T follicular helper cell (primary cell): Measurements from ENCODE around the gene KRTAP2-1.
"Not testable (repeated sequence)": the region's sequence is repeated elsewhere in the genome, so short reads cannot be mapped to it uniquely, and the experiment has no call there.

Experiments
- DNase-seq: peaks from one replicate; pipeline ENCODE4 v3.0.0-alpha.2; 2020; ENCODE audit warnings: low read depth

Gene KRTAP2-1

DNA sequence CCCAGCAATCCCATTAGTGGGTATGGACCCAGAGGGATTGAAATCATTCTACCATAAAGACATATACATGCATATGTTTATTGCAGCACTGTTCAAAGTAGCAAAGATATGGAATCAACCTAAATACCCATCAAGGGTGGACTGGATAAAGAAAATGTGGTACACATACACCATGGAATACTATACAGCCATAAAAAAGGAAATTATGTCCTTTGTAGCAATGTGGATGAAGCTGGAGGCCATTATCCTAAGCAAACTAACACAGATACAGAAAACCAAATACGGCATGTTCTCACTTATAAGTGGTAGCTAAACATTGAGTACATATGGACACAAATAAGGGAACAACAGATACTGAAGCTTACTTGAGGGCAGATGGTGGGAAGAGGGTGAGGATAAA lies 10.4 kb upstream of the KRTAP2-1 start:
- no peak for DNase-seq

DNA sequence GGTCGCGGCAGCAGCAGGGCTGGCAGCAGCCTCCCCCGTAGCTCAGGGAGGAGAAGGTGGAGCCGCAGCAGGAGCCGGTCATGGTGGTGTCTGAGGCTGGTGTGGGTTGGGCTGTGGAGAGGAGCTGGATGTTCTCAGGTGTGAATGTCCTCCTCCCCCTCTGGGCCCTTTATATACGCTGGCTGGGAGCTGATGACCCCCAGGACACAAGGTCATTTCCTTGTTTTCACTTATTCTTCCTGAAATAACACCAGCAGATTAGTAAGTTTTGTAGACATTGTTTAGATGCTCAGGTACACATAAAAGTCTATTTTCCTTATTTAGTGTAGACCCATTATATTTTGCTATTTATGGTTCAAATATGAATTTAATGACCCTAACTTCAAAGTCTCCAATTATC lies 8.0 kb upstream of the KRTAP2-1 start, which contains the start of gene KRTAP2-2:
Gene KRTAP2-2, minus strand, starts transcription at position 101 of the 400 bp plus-strand sequence. Its CDS starts 19 bp downstream, at position 82.
- not testable (repeated sequence) for DNase-seq

DNA sequence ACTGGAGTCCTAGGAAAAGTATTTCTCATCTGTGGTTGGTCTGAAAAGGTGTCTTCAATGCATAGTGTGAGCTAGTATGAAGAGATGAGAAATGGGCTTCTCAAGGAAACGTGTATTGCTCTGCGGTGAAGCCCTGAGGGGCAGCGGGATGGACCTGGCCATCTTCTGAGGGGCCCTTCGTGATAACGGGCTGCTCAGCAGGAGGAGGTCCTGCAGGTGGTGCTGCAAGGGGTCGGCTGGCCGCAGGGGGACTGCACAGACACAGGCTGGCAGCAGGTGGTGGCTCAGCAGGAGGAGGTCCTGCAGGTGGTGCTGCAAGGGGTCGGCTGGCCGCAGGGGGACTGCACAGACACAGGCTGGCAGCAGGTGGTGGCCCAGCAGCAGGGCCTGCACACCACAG lies 7.4 kb upstream of the KRTAP2-1 start:
- not testable (repeated sequence) for DNase-seq

DNA sequence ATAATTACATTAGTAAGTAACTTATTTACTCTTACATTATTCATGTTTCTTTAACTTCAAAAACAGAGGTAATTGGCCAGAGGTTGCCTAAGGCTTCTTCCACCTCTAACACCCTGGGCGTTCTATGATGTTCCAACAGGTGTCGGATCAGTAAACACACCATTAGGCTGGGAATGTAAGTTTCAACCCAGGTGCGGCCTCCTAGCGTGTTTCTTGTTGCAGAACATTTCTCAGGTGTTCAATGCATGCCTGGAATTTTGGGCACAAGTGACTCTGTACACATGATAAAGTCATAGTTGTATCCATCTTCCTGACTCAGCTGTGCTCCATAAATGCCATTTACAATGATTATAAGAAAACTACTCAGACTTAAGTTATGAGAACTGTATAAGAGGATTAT lies 6.9 kb upstream of the KRTAP2-1 start:
- no peak for DNase-seq

DNA sequence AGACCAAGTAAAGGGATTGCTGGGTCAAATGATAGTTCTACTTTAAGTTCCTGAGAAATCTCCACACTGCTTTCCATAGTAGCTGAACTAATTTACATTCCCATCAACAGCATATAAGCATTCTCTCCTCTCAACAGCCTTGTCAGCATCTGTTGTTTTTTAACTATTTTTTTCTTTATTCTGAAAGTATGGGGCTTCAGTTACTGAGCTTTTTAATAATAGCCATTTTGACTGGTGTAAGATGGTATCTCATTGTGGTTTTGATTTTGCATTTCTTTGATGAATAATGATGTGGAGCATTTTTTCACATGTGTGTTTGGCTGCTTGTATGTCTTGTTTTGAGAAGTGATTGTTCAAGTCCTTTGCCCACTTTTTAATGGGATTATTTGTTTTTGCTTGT lies 5.5 kb upstream of the KRTAP2-1 start:
- DNase-seq: no peak

- DNase-seq: no peak
Measured at GRCh38 chr17:41049110-41049509, 2.0 kb upstream of the KRTAP2-1 start.

DNA sequence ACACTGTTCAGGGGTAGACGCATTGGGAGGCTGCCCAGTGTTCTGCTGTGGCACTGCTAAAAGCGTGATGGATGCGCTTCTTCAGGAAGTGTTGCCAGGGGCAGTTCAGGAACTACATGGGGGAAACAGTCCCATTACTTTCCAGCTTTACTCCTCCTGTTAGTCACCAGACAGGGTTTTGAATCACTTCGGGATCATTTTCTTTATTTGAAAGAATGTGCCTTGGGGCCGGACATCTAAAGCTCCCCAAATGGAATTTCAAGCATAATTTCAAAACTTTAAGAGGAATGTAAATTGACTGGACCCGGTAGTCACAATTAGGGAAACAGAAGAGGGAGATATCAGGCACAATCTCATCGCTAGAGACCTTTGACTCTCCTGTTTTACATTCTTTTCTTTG lies 1.3 kb upstream of the KRTAP2-1 start:
- DNase-seq: no peak

- no peak for DNase-seq
Measured at GRCh38 chr17:41042953-41043352, 4.2 kb downstream of the KRTAP2-1 start.

GRCh38 chr17:41040783-41041571 lies 6.1 kb downstream of the KRTAP2-1 start, which contains the start of gene KRTAP1-1:
Gene KRTAP1-1, minus strand, starts transcription at chr17:41041450. Its CDS starts 53 bp downstream, at chr17:41041397.
- not testable (repeated sequence) for DNase-seq

GRCh38 chr17:41037853-41038350 lies 9.2 kb downstream of the KRTAP2-1 start:
- DNase-seq: no peak

- not testable (repeated sequence) for DNase-seq
Measured at GRCh38 chr17:41034346-41034935, 12.7 kb downstream of the KRTAP2-1 start, which contains the start of gene KRTAP1-3. Gene KRTAP1-3, minus strand, starts transcription at chr17:41034874. Its CDS starts 53 bp downstream, at chr17:41034821.

DNA sequence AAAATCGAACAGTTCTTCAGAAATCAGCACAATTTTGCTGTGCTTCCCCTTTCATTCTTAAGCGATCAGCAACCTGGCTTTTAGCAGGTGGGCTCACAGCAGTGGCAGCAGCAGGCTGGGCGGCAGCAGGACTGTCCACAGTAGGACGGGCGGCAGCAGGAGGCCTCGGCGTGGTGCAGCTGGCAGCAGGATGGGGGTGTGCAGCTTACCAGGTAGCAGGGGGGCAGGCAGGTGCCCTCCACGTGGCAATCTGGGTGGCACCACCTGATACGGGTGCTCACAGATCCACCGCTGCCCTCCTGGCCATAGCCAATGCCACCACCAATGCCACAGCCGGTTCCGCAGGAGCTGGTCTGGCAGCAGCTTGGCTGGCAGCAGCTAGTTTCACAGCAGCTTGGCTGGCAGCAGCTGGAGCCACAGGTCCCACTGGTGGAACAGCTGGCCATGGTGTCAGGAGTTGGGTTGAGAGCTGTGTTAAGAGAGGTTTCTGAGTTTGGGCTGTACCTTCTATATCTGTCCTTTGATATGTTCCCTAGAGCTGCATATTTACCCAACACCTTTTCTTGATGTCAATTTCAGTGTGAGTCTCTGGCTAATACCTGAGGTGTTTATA lies 17.4 kb downstream of the KRTAP2-1 start, which contains the start of gene KRTAP1-4:
Gene KRTAP1-4, minus strand, starts transcription at position 563 of the 613 bp plus-strand sequence. Its CDS starts 117 bp downstream, at position 446.
- DNase-seq: no peak

- no peak for DNase-seq
Measured at GRCh38 chr17:41026715-41027471, 20.2 kb downstream of the KRTAP2-1 start, which contains the start of gene KRTAP1-5. Gene KRTAP1-5, minus strand, starts transcription at chr17:41027208. Its CDS starts 53 bp downstream, at chr17:41027155.

DNA sequence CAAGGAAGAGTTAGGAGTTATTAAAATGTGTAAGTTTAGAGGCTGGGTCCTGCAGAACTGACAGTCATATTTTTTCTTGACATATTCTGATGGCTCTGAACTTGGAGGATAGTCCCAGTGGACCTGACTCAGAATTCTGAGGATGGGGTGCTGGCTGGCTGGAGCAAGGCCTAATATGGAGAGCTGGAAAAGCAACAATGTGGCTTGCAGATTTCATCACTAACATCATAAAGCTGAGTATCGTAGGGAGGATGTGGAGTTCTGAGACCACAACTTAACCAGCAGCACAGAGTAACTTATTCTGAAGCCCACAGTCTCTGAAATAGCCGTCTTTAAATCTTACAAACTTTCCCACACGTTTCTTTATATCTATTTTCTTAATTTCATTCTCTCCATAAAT lies 22.4 kb downstream of the KRTAP2-1 start:
- no peak for DNase-seq

DNA sequence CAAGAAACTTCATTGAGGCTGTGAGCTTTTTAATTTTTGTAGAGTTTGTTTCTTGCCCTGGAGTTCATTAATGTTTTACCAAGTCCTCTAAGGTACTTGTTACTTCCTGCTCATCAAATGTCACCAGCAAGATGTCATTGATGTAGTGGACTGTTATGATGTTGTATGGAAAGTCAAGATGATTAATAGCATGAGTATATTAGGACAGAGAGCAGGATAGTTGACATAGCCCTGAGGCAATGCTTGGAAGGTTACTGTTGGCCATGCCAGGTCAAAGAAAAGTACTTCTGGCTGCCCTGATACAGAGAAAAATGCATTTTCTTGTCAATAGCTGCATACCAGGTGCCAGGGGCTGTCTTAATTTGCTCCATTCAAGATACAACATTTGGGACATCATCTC lies 26.8 kb downstream of the KRTAP2-1 start:
- no peak for DNase-seq

DNA sequence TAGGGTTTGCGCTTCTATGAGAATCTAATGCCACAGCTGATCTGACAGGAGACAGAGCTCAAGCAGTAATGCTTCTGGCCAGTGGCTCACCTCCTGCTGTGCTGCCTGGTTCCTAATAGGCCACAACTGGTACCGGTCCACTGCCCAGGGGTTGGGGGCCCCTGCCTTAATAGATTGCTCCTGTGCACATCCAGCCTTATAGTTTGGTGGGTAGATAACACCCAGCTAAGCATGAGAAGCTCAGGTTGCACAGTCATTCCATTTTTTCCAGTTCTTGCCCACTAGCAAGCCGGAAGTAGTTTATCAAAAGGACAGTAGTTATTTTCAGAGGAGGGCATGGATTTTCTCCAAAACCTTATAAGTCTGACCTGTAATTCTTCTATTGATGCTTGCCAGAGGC lies 27.7 kb downstream of the KRTAP2-1 start:
- DNase-seq: no peak

DNA sequence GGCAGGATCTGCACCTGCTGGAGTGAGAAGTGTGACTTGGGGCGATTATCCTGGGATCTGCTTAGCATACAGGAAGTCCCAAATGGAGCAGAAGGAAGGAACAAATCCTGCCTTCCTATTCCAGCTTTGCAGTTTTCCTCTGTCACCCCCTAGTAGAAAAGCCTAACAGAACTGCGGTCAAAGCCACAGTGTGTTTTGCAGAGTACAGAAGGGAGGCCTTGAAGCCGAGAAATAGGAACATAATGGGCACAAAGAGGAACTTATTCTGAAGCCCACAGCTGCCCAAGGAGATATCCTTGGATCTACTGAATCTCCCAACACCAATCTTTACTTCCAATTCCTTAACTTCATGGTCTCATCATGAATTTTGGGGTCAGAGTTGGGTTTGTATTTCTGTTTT lies 28.6 kb downstream of the KRTAP2-1 start:
- DNase-seq: no peak

DNA sequence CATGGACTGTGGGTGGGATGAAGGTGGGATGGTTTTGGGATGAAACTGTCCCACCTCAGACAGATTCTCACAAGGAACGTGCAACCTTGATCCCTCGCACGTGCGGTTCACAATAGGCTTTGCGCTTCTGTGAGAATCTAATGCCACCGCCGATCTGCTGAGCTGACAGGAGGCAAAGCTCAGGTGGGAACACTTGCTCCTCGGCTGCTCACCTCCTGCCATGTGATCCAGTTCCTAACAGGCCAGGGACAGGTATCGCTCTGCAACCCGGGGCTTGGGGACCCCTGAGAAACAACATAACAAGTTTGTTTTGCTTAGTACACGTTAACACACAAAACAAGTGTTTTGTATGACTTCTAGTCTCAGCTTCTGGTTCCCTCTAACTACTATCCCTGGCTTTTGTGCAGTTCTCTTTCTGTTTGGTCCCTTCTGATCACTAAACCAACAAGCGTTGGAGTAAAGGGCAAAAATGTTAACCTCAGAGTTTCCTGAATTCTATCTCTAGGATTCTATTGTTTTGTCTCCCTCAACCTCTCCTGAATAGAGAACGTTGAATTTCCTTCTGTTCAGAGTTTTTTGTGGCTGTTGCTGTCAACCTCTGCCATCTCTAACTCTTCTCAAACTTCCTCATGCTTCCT lies 30.4 kb downstream of the KRTAP2-1 start:
- DNase-seq: no peak

DNA sequence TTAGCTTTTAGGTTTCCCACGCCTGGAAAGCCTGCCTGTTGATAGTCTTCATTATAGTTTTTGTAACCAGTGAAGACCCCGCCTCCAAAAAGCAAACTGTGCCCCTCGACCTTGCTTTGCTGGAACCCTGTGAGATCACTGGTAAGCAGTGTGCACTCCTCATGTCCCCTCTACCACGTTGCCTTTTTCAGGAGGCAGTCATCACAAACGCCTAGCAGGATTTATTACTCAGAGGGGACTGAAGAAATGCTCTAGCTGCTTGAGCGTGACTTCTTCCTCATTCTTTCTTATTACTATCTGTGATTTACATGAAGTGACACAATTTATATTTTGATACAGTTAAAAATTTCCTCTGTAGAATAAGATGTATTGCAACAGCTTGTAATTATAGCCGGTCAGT lies 31.7 kb downstream of the KRTAP2-1 start:
- DNase-seq: no peak

DNA sequence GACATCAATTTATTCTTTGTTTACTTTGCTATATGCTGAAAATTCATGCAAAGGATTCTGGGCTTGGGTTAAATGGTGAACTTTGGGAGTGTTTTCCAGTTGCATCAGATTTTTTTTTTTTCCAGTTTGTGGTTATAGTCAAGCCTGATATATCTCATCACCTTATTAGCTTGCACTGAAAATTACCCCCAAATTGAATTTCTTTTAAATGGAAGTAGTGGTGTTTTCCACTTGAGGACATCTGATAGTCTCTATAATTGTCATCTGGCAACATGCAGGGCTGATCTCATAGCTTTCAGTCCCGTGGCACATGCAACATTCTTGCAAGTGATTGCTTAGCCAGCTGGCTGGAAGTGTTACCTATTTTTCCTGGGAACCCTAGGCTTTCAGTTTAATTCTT lies 33.5 kb downstream of the KRTAP2-1 start:
- no peak for DNase-seq

GRCh38 chr17:41013181-41013580 lies 33.9 kb downstream of the KRTAP2-1 start:
- no peak for DNase-seq
